Ovary (tissue), 3 donors: ENCODE data around the gene CST11.
"Not testable (repeated sequence)": the region's sequence is repeated elsewhere in the genome, so short reads cannot be mapped to it uniquely, and the experiment has no call there.

ENCODE experiments used
- POLR2A ChIP-seq: fragments of 450-650 bp; IDR thresholded peaks from one replicate; pipeline ENCODE4 v1.6.1; 2017; ENCODE audit warnings: antibody characterized with exemption, mild to moderate bottlenecking, moderate library complexity
- TF ChIP-seq, protein P1 (sequence below), 3 donors: fragments of 450-650 bp in 2 of 3; fragments of 200-600 bp in 1 of 3; IDR thresholded peaks; one replicate each; pipeline versions ENCODE4 v1.5.1 to v1.8.0; 2016 to 2022; ENCODE audit warnings: antibody characterized with exemption in 3 of 3, mild to moderate bottlenecking in 1 of 3
- donor health status: DM: no; HTN: no; CAD: no.

- TF ChIP-seq, protein P1, sequence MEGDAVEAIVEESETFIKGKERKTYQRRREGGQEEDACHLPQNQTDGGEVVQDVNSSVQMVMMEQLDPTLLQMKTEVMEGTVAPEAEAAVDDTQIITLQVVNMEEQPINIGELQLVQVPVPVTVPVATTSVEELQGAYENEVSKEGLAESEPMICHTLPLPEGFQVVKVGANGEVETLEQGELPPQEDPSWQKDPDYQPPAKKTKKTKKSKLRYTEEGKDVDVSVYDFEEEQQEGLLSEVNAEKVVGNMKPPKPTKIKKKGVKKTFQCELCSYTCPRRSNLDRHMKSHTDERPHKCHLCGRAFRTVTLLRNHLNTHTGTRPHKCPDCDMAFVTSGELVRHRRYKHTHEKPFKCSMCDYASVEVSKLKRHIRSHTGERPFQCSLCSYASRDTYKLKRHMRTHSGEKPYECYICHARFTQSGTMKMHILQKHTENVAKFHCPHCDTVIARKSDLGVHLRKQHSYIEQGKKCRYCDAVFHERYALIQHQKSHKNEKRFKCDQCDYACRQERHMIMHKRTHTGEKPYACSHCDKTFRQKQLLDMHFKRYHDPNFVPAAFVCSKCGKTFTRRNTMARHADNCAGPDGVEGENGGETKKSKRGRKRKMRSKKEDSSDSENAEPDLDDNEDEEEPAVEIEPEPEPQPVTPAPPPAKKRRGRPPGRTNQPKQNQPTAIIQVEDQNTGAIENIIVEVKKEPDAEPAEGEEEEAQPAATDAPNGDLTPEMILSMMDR (IDR thresholded peaks at IDR 0.05) = not testable (repeated sequence)
- TF ChIP-seq POLR2A = not testable (repeated sequence)
Observed at GRCh38 chr20:23473293-23473692, 20.6 kb upstream of the CST11 start.
